Fibroblast of peridontal ligament (primary cell): ENCODE results near the gene QPRT.
"Not testable (repeated sequence)": the region's sequence is repeated elsewhere in the genome, so short reads cannot be mapped to it uniquely, and the experiment has no call there.

ENCODE experiments used
- DNase-seq: peaks from one replicate; pipeline ENCODE4 v3.0.0-alpha.2; 2010; ENCODE audit errors: extremely low read depth

QPRT gene

DNA sequence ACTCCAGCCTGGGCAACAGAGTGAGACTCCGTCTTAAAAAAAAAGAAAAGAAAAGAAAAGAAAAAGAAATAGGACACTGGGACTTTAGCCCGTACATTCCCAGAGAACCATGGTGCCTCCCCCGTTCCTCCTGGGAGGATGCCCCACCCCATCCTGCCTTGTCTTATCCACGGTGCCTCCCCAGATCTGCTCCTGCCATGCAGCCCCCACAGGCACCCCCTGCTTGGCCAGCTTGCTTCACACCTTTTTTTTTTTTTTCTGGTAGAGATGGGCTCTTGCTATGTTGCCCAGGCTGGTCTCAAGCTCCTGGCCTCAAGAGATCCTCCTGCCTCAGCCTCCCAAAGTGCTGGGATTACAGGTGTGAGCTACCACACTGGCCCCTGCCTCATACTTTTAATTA lies 67.5 kb downstream of the QPRT start:
- not testable (repeated sequence) for DNase-seq
